ENCODE data around the gene ZNF48.

The ZNF48 gene

DNA sequence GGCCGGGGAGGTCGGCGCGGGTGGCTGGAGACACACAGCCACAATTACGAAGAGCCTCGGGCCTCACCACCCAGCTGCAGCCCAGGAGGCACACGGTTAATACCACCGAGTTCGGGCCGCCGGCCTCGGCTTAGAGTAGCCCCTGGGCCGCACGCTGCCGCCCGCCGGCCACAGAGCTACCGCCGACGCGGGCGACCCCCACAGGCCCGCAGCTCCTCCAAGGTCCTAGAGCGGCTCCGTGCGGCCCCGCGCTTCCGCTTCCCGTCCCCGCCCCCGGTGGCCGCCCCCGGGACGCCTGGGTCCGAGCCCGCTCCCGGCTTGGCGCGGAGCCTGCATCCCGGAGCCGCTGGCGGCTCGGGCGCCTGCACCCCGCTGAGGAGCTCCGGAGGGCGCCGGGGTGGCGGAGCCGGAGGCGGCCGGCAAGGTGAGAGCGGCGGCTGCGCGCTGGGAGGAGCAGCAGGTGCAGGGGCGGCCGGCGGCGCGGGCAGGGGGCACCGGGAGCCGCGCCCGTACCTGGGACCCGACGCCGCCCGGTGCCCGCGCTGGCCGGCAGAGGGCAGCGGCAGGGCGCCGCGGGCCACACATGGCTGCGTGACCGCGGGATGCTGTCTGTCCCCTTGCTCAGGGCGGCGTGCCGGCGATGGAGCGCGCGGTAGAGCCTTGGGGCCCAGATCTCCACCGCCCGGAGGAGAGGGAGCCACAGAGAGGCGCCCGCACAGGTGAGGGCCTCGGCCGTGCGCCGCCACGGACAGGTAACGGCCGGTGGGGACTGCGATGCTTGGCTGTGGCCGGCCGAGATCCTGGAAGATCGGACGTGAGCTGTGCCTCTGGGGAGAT is at the start of gene ZNF48:
ZNF48 (plus strand) TSS at position 266 of the 837 bp plus-strand sequence; CDS start at position 641, 375 bp downstream.
- Histone ChIP-seq H3K9me3 (ENCODE audit: control insufficient read depth, low read length) (no peaks in the 10 kb centered on the region), H3K9ac (peak within 1 kb of the TSS; percentile 83), H3K4me3 (ENCODE audit: low read depth, low read length) (peak within 1 kb of the TSS; percentile 63), H3K4me2 (ENCODE audit: low read length) (peak within 1 kb of the TSS; percentile 79), H3K4me1 (peaks cover 18% of the 10 kb centered on the region), H3K27me3 (ENCODE audit: control insufficient read depth, insufficient read depth, low read length) (no peaks in the 10 kb centered on the region), H3K79me2 (no peaks in the 10 kb centered on the region), H2AFZ (peak within 1 kb of the TSS; percentile 96), H3K27ac (peak within 1 kb of the TSS; percentile 83), H3K36me3 (ENCODE audit: control insufficient read depth, insufficient read depth, low read length) (no peaks in the 10 kb centered on the region)
- TF ChIP-seq, protein P1, sequence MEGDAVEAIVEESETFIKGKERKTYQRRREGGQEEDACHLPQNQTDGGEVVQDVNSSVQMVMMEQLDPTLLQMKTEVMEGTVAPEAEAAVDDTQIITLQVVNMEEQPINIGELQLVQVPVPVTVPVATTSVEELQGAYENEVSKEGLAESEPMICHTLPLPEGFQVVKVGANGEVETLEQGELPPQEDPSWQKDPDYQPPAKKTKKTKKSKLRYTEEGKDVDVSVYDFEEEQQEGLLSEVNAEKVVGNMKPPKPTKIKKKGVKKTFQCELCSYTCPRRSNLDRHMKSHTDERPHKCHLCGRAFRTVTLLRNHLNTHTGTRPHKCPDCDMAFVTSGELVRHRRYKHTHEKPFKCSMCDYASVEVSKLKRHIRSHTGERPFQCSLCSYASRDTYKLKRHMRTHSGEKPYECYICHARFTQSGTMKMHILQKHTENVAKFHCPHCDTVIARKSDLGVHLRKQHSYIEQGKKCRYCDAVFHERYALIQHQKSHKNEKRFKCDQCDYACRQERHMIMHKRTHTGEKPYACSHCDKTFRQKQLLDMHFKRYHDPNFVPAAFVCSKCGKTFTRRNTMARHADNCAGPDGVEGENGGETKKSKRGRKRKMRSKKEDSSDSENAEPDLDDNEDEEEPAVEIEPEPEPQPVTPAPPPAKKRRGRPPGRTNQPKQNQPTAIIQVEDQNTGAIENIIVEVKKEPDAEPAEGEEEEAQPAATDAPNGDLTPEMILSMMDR (IDR thresholded peaks at IDR 0.05): peak; percentile 22

DNA sequence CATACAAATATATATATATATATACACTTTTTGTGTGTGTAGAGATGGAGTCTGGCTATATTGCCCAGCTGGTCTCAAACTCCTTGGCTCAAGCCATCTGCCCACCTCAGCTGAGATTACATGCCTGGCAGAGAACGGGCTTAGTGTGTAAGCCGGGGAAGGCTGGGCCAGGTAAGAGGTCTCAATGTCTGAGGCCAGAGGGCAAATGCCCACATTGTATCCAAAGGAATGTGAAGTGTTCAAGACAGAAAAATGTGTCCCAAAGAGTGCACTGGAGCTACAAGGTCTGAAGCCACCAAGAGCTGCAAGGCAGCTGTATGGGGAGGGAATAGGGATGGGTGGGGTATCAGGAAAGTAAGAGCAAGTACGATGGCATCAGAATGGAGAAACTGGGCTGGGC is 48.9 kb upstream of the ZNF48 start:
- Histone ChIP-seq H3K36me3 (ENCODE audit: control insufficient read depth, insufficient read depth, low read length) (no peaks in the 10 kb centered on the region), H3K4me1 (no peaks in the 10 kb centered on the region), H3K79me2 (no peaks in the 10 kb centered on the region), H3K4me3 (ENCODE audit: low read depth, low read length) (no peak overlapping the region), H3K9ac (no peak overlapping the region), H3K9me3 (ENCODE audit: control insufficient read depth, low read length) (no peaks in the 10 kb centered on the region), H3K4me2 (ENCODE audit: low read length) (no peak overlapping the region), H3K27ac (no peak overlapping the region), H2AFZ (no peak overlapping the region), H3K27me3 (ENCODE audit: control insufficient read depth, insufficient read depth, low read length) (no peaks in the 10 kb centered on the region)
- TF ChIP-seq, protein P1 (IDR thresholded peaks at IDR 0.05): no peak

DNA sequence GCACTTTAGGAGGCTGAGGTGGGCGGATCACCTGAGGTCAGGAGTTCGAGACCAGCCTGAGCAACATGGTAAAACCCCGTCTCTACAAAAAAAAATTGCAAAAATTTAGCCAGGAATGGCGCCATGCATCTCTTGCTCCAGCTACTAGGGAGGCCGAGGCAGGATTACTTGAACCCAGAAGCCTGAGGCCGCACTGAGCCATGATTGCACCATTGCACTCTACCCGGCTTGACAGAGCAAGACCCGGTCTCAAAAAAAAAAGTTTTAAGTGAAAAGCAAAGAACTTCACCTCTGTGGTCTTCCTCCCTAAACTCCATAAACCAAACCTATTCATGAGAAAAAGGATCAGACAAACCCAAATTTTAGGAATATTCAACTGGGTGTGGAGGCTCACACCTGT is 47.1 kb upstream of the ZNF48 start:
- H3K27me3 ChIP-seq (ENCODE audit: control insufficient read depth, insufficient read depth, low read length): no peaks in the 10 kb centered on the region
- H3K9ac ChIP-seq: no peak overlapping the region
- no peak overlapping the region for H3K4me3 ChIP-seq (ENCODE audit: low read depth, low read length)
- H3K36me3 ChIP-seq (ENCODE audit: control insufficient read depth, insufficient read depth, low read length): no peaks in the 10 kb centered on the region
- no peaks in the 10 kb centered on the region for H3K79me2 ChIP-seq
- H2AFZ ChIP-seq: no peak overlapping the region
- H3K4me2 ChIP-seq (ENCODE audit: low read length): no peak overlapping the region
- H3K9me3 ChIP-seq (ENCODE audit: control insufficient read depth, low read length): no peaks in the 10 kb centered on the region
- H3K4me1 ChIP-seq: no peaks in the 10 kb centered on the region
- no peak overlapping the region for H3K27ac ChIP-seq
- TF ChIP-seq, protein P1 (IDR thresholded peaks at IDR 0.05): no peak

DNA sequence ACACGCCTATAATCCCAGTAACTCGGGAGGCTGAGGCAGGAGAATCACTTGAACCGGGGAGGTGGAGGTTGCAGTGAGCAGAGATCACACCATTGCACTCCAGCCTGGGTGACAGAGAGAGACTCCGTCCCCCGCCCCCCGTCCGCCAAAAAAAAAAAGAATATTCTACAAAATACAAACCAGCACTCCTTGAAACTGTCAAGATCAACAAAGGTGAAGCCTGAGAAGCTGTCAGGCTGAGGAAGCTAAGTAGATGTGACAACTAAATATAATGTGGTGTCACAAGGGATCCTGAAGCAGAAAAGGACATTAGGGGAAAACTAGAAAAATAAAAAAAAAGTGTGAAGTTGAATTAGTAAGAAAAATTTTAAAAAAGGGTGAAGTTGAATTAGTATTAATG is 46.3 kb upstream of the ZNF48 start:
- H3K27me3 ChIP-seq (ENCODE audit: control insufficient read depth, insufficient read depth, low read length): no peaks in the 10 kb centered on the region
- no peak overlapping the region for H3K4me2 ChIP-seq (ENCODE audit: low read length)
- TF ChIP-seq, protein P1 (IDR thresholded peaks at IDR 0.05): no peak
- H3K36me3 ChIP-seq (ENCODE audit: control insufficient read depth, insufficient read depth, low read length): no peaks in the 10 kb centered on the region
- H3K9ac ChIP-seq: no peak overlapping the region
- H3K9me3 ChIP-seq (ENCODE audit: control insufficient read depth, low read length): no peaks in the 10 kb centered on the region
- no peak overlapping the region for H2AFZ ChIP-seq
- no peaks in the 10 kb centered on the region for H3K79me2 ChIP-seq
- no peaks in the 10 kb centered on the region for H3K4me1 ChIP-seq
- no peak overlapping the region for H3K4me3 ChIP-seq (ENCODE audit: low read depth, low read length)
- no peak overlapping the region for H3K27ac ChIP-seq

DNA sequence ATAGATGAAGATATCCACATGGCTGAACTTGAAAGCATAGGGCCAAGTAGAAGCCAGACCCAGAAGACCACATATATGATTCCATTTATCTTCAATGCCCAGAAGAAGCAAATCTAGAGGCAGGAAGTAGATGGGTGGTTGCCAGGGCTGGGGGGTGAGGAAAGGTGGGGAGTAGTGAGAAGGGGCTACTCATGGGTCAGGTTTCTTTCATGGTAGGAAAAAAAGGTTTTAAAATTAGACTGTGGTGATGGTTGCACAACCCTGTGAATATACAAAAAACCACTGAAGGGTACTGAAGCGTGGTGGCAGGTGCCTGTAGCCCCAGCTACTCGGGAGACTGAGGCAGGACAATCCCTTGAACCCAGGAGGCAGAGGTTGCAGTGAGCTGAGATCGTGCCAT is 45.5 kb upstream of the ZNF48 start:
- TF ChIP-seq, protein P1 (IDR thresholded peaks at IDR 0.05): no peak

More for the DNA sequence above, 45.5 kb upstream of the ZNF48 start:
- Histone ChIP-seq H3K4me2 (ENCODE audit: low read length) (no peak overlapping the region), H3K4me1 (no peaks in the 10 kb centered on the region), H3K9ac (no peak overlapping the region), H2AFZ (no peak overlapping the region), H3K36me3 (ENCODE audit: control insufficient read depth, insufficient read depth, low read length) (no peaks in the 10 kb centered on the region), H3K4me3 (ENCODE audit: low read depth, low read length) (no peak overlapping the region), H3K27ac (no peak overlapping the region), H3K79me2 (no peaks in the 10 kb centered on the region), H3K27me3 (ENCODE audit: control insufficient read depth, insufficient read depth, low read length) (no peaks in the 10 kb centered on the region), H3K9me3 (ENCODE audit: control insufficient read depth, low read length) (no peaks in the 10 kb centered on the region)

Measured in parathyroid adenoma (tissue), 2 donors.